COLO668 (cell line): ENCODE measurements around the gene SLC25A41.

Experiments used
- DNase-seq: peaks from one replicate; lab custom pipeline; 2025; ENCODE audit not compliant: unreplicated experiment; lab: John Stamatoyannopoulos, UW

The SLC25A41 gene

GRCh38 chr19:6376512-6377190, 56.9 kb downstream of the SLC25A41 start:
- no peak for DNase-seq
